D341Med (cell line): ENCODE data around the gene CRB1.

ENCODE experiments used
- DNase-seq: peaks from one replicate; pipeline ENCODE4 v3.0.0; 2012; ENCODE audit warnings: low spot score

The CRB1 gene

DNA sequence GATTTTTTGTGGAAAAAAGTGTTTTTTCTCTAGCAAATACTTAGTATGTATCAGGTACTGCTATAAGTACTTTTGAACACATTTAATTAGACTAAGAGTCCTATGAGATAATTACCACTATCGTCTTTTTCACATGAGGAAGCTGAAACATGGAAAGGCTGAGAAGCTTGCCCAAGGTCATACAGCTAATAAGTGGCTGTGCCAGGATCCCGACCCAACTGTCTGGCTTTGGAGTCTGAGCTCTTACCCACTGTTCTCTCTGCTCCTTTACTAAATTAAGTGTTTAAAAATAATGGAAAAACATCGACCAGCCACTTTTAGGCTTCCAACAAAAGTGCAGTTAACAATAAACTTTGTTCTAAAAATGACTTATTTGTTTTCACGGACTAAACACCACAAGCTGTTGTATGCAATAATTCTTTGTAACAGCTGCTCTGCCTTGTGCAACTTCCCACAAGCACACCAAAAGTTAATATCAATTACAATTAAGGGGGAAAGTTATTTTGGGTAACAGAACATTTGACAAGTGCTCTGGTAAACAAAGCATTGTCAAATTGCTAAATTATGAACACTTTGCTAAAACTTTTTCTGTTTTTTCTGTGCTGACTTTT, 75.7 kb downstream of the CRB1 start:
- no peak for DNase-seq

DNA sequence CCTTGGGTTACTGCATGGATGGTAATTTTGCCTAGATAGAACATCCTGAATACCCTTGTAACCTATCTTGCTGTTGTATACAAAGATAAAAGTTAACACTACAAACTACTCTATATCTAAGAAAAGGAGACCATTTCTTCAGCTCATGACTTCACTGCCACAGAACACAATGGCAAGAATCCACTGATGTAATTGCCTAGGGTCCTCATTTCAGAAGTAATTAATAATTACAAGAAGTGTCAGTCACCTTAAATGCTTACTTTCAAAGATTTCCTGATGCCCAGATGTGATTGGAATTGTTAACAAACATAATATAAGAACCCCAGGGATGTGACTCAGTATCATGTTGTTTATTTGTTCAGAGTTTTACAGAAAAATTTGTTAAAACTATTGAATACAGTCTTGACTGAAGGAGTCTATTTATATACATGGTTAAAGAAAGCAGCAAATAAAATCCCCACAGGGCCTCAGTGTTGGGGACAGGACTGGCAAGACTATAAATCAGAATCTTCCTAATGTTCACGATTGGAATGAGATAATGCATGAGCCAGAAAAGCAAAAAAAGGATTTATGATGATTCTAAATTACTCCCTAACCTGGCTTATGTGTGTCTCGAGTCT, 83.9 kb downstream of the CRB1 start:
- DNase-seq, result no peak

DNA sequence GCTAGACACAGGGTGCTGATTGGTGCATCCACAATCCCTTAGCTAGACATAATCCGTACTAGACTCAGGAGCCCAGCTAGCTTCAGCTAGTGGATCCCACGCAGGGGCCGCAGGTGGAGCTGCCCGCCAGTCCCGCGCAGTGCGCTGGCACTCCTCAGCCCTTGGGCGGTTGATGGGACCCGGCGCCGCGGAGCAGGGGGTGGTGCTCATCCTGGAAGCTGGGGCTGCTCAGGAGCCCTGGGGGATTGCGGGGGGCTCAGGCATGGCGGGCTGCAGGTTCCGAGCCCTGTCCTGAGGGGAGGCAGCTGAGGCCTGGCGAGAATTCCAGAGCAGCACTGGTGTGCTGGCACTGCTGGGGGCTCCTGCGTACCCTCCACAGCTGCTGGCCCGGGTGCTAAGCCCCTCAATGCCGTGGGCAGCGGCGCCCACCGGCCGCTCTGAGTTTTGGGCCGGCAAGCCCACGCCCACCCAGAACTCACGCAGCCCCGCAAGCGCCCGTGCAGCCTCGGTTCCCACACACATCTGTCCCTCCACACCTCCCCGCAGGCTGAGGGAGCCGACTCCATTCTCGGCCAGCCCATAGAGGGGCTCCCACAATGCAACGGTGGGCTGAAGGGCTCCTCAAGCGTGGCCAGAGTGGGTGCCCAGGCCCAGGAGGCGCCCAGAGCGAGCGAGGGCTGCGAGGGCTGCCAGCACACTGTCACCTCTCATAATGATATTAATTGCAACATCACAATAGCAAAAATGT, 87.4 kb downstream of the CRB1 start:
- no peak for DNase-seq

DNA sequence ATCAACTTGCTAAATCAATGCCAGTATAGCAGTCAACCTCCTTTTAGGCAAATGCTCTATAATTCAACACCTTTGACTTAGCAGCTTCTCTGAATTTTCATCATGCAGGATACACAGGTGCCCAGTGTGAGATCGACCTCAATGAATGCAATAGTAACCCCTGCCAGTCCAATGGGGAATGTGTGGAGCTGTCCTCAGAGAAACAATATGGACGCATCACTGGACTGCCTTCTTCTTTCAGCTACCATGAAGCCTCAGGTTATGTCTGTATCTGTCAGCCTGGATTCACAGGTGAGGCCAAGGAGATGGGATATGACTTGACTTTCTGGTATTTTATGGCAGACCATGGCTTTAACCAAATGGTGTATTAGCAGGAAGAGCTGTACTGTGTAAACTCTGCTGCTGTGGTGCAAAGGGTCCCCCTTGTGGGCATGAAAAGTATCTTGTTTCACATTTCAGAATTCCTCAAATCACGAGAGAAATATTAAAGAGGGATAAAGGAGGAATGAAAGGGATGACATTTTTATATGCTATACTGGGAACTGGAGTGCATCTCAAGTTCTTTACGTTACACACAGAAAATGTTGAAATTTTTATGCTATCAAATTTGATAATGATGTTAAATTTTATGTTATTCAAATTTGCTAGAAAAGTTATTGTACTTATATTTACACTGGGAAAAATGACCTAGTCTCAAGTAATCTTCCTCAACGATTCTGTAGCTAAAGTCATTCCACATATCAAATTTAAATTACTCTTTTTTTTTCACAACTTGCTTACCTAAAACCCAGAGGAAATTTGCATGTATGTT, 88.9 kb downstream of the CRB1 start:
- DNase-seq, result peak; percentile 58

DNA sequence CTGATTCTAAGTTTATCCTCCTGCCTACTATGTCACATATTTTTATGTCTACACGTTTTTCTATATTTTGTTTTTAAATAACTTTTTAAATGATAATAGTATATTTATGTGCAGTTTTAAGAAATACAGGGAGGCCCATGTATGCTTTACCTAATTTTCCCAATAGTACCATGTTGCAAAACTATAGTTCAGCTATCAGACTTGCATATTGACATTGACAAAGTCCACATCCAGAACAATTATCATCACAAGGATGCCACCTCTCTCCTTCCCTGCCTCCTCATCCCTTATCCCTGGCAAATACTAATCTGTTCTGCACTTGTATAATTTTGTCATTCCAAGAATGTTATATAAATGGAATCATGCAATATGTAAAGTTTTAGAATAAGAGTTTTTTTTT, 90.9 kb downstream of the CRB1 start:
- no peak for DNase-seq

DNA sequence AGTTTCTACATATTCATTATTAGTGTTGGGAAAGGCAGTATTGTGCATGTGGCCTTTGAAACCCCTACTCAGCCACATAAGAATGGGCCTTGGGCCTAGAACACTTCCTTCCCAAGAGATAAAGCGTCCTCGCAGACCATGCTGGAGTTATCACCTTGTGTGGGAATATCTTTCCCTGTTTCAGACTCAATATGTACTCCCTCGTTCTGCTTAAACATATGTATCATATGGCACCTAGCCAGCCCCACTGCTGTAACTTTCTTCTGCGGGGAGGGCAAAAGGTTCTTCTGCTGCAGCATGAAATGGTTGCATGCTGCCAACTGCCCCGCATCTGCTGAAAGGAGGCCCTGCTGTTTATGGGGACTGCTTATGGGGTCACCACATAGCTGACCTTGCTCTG, 92.0 kb downstream of the CRB1 start:
- no peak for DNase-seq

DNA sequence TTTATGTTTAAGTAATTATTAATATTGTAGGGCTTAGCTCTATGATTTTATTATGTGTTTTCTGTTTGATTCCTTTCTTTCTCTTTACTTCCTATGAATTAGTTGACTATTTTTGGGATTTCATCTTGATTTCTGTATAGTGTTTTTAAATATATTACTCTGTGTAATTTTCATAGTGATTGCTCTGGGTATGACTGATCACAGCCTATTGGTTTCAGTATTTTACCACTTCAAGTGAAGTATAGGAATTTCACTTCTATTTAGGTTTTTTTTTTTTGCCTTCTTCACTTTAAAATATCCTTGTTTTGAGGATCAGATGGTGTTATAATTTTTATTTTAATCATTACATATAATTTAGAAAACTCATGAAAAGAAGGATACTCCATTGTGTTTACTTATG, 94.8 kb downstream of the CRB1 start:
- no peak for DNase-seq

DNA sequence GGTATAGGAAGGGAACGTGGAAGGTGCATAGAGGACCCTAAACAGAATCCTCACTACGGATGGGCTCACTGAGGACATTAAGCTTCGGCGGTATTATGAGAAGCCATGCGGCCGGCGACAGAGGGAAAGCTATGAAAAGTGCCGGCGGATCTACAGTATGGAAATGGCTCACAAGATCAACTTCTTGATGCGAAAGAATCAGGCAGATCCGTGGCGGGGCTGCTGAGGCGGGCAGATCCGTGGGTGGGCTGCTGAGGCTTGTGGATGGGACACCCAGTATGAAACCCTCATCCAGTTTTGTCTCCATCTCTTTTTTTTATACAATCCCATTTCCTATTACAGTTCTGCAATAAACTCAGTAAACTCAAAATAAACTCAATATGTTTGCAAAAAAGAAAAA, 95.8 kb downstream of the CRB1 start:
- no peak for DNase-seq

DNA sequence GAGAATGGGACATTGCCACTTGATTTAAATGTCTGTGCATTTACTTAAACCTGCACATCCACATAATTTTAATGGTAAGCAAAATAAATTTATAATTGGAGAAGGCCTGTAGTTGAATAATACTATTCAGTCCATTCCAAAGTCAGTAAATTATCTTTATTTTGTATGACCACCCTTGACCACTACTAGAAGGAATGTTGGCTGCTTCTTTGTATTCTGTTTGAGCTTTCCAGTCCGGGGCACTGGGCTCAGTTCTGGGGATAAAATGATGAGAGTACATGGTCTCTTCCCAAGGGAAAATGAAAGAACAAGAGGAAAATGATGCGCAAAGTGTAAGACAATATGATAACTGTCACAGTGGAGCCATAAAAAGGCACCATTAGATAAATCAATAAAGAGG, 98.9 kb downstream of the CRB1 start:
- DNase-seq, result no peak

DNA sequence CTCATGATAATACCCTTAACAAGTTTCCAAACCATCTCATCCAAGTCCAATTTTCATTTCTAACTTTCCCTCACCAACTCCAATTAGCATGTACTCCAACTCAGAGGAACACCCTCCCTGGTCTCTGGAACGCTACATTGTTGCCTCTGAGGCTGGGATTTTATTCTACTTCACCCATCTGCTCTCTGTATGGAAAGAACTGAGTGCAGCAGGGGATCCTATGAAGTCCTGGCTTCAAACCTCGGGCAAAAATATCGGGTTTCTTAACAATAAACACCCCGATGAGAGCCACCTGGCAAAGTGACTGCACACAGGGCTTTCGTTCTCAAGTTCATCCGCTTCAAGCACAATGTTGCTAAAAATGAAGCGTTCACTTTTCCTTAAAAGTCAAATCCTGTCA, 99.6 kb downstream of the CRB1 start:
- DNase-seq, result no peak

DNA sequence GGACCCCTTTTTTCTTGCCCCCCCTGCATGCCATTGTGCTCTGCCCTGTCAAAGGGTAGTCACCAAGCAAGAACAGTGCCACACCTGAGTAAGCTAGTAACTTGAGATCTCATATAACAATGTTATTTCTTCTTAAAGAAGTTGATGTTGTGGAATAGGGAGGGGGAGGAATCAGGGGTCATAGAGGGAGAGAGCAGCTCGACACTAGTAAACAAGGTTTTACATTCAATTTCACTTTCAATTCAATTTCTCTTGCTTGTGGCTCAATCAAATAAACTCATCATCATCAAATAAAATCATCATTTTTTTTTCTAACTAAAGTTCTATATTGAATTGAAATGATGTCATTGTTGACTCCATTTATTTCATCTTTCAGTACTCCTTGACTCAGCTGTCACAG, 106.4 kb downstream of the CRB1 start:
- DNase-seq, result no peak

DNA sequence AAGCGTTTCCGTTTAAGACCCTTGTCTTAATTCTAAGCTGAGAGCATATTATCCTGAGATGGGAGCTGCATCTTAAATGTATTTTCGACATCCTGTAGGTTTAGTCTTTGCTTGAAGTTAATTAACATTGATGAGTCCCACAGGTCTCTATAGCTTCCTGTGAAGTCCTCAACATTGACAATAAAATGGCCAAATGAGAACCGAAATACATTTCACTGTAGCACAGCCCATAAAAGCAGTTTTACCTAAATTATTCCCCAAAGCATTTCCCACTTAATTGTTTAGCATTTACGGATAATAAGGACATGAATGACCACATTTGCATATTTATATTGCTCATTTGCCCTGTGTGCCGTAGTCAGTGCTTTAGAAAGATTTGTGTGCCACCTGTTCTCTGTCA, 116.4 kb downstream of the CRB1 start:
- DNase-seq, result no peak

DNA sequence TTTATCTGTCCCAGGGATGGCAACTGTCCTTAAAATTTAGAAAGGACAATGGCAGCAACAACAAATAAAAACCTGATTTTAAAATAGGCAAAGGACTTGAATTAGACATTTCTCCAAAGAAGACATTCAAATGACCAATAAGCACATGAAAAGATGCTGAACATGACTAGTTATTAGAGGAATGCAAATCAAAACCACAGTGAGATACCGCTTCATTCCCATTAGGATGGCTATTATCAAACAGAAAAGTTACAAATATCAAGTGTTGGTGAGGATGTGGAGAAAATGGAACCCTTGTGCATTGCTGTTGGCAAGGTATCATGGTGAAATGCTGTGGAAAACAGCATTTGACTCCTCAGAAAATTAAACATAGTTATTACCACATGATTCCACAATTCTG, 120.7 kb downstream of the CRB1 start:
- DNase-seq, result no peak

DNA sequence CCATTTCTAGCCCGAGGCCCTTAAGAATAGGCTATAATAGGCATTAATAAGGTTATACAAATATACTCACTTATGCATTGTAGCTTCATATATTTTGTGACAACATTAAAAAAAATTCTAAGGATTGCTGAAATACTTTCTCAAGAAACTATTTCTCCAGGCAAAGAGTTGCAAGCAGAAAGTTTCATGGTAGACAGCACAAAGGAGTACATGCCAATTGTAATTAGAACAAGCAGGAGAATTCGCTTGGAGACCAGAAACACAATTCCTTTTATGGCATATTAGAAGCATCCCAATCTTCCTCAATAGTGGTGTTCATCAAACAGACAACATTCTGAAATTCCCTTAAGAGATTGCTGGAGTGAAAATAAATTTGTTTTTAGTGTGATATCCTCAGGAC, 122.8 kb downstream of the CRB1 start:
- DNase-seq, result no peak

DNA sequence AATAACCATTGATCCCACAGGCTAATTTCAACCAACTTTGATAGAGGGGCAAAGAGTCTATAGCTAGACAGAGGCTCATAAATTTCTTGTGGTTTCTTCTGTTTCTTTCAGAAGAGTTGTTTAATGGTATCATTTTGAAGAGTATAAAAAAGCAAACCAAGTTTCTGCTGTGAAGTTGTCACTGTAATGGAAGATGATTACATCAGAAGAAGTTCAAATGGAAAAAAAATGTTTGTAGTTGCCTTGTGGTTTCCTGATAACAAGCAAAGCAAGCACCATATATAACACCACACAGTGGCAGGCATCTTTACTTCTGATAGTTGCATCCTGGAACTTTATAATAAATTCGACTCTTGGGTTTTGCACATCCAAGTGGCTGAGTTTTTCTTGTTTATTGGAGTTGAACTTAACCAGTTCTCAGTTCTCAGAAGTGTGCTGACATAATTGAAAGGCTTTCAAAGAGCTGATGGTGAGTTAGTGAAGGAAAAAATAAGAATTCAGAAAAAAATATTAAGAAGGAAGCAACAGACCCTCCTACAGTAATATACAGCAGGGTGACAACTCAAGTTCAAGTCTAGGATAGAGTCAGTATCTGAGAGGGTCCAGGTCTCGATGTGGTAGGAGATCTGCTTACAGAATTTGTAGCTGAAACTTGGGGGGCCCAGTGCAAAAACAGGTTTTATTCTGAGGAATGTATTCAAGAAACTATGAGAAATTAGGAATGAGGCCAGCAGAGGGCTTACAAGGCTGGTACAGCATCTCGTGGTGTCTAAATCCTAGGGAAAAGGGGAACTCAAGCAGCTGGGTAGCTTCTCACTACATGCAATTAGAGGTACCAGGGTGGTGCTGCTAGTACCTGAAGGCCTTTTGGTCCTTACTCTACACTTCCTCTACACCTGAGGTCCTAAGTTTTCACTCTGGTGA, 123.5 kb downstream of the CRB1 start:
- no peak for DNase-seq

DNA sequence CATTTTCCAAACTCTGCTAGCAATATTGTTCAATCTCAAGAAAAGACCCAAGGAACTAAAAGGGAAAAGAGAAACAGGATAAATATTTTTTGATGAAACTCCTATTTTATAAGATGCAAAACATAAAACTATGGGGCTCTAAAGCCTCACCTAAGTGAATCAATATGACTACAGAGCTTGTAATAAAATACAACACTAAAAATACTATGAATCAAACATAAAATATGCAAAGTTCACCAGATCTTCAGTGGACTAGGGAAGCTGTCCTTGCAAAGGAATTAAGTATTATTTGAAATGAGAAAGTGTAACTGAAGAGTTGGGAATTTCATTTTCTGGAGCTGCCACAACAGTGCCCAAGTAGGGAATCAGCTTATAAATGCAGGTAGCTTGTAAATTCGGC, 124.5 kb downstream of the CRB1 start:
- no peak for DNase-seq

DNA sequence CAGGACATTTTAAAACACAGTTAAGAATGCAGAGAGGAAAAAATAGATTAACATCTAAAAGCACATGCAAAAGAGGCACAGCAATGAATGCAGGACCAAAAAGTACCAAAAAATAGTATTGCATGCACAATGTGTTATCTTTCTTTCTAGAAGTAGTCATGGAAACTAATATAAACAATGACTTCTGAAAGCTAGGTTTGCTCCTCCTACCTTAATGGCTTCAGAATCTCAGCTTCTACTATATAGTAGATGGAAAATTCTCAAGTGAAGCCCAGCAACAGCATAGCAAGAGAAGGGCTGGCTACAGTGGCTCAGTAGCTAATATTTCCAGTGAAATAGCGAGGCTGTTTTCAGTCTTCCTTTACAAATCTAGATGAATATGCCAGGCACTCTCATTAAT, 125.1 kb downstream of the CRB1 start:
- no peak for DNase-seq

DNA sequence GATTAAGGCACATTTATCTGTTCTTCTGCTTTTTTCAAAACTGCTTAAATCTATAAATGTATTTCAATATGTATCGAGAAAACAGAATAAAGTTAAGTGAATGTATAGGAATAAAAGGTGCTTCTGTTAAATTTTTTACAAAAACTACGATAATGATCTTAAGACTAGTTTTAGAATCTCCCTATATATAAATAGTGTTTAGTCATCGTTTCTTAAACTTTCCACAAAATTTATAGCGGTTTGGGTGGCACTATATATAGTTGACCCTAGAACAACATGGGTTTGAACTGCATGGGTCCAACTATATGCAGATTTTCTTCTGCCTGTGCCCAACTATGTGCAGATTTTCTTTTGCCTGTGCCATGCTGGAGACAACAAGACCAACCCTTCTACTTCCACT, 125.7 kb downstream of the CRB1 start:
- DNase-seq, result no peak

DNA sequence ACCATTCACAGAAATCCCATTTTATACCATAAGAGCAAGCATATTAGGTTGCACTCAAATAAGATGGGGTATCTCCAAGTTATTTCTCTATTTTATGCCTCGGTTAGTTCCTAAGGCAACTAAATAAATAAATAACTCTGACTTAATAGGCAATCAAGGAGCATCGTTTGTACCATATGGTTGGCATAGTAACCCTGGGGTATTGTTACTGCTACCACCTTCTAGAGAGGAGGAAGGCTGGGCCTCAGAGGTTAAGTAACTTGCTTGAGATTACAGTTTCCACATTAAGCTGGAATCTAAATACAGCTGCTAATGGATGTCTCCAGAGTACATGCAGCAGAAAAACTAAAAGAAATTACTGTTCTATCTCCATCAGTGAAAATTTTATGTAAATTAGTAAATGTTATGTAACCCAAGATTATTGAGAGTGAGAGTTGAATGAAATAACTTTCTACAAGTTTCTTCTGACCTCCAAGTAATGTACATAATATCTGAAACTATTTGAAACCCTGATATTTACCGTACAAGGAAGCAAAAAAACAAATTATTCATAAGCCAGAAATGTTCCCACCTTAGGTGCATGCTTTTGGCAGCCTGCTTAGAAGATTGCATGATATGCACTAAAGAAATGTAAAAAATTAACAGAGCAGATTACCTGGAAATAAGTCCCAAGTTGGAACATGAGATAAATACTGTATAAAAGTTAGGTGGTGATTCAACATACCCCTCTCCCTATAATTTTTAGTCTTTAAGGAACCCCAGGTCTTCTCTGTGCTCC, 127.0 kb downstream of the CRB1 start:
- no peak for DNase-seq

DNA sequence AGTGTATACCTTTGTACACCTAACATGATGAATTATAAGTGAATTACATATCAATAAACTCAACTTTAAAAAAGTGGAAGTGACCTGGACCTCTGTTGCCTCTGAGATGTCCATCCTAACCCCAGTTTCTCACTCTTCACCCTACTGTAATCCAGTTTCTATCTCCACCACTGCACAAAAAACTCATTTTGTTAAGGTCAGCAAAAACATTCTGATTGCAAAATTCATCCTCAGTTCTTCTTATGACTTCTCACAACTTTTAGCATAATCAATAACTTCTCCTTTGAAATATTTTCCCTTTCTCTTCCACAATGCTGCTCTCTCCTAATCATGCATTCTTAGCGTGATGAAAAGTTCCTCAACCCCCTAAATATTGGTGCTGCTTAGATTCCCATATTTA, 129.8 kb downstream of the CRB1 start:
- no peak for DNase-seq
